Mammary microvascular endothelial cell (primary cell): ENCODE data around the gene MYO3A. TPM values are rescaled to one million over a fixed set of nuclear protein-coding genes. Genes with fewer than 3 reads are reported as not detected.

Experiments used
- total RNA-seq: library from RNA; depleted of rRNA; stranded (reverse); fragments of >200 nt; gene quantifications from 2 replicates; pipeline ENCODE4 v1.2.3, GENCODE V29; 2015

MYO3A gene, protein sequence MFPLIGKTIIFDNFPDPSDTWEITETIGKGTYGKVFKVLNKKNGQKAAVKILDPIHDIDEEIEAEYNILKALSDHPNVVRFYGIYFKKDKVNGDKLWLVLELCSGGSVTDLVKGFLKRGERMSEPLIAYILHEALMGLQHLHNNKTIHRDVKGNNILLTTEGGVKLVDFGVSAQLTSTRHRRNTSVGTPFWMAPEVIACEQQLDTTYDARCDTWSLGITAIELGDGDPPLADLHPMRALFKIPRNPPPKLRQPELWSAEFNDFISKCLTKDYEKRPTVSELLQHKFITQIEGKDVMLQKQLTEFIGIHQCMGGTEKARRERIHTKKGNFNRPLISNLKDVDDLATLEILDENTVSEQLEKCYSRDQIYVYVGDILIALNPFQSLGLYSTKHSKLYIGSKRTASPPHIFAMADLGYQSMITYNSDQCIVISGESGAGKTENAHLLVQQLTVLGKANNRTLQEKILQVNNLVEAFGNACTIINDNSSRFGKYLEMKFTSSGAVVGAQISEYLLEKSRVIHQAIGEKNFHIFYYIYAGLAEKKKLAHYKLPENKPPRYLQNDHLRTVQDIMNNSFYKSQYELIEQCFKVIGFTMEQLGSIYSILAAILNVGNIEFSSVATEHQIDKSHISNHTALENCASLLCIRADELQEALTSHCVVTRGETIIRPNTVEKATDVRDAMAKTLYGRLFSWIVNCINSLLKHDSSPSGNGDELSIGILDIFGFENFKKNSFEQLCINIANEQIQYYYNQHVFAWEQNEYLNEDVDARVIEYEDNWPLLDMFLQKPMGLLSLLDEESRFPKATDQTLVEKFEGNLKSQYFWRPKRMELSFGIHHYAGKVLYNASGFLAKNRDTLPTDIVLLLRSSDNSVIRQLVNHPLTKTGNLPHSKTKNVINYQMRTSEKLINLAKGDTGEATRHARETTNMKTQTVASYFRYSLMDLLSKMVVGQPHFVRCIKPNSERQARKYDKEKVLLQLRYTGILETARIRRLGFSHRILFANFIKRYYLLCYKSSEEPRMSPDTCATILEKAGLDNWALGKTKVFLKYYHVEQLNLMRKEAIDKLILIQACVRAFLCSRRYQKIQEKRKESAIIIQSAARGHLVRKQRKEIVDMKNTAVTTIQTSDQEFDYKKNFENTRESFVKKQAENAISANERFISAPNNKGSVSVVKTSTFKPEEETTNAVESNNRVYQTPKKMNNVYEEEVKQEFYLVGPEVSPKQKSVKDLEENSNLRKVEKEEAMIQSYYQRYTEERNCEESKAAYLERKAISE (N-terminal part only)
- not detected in 2 replicates for total RNA-seq

DNA sequence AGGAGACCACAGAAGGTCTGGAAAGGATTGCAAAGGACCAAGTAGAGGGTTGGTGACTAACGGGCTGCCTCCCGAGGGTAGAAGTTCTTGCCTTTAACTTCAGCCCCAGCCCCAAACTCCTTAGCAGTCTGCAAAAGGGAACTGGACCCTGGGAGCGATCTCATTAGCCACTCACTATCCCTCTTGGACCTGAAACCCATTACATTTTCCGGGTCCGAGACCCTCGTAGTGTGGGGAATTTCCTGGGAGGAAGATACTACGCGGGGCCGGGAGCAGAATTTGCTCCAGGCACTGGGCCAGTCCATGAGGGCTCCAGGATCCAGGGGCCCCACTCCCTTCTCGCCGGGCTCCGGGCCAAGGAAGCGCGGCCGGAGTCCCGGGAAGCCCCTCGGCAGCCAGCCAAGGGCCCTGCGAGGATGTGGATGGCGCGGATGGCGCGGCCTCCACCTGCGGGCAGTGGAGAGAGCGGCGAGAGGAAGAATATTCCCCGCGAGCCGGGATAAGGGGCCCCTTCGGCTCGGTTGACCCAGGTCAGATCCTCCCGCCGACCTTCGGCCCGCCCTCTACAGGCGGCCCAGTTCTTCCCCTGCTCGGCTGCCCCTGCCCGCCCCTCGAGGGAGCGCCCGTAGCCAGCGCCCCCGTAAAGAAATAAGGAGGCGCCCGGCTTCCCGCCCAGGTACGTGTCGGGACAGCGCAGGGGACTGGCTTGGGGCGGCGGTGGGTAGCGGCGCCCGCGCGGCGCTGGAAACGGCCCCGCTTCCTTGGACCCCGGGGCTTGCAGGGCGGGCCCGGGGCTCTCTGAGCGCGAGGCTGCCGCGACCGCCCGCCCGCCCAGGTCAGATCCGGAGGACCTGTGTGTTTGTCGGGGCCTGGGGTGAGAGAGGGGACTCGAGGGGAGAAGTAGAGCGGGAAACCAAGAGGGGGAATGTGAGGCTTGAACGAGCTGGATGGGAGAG is at the start of gene MYO3A:
Gene MYO3A (plus strand): TSS at position 577 of the 956 bp plus-strand sequence. CDS start 17,882 bp downstream, outside the sequence.

DNA sequence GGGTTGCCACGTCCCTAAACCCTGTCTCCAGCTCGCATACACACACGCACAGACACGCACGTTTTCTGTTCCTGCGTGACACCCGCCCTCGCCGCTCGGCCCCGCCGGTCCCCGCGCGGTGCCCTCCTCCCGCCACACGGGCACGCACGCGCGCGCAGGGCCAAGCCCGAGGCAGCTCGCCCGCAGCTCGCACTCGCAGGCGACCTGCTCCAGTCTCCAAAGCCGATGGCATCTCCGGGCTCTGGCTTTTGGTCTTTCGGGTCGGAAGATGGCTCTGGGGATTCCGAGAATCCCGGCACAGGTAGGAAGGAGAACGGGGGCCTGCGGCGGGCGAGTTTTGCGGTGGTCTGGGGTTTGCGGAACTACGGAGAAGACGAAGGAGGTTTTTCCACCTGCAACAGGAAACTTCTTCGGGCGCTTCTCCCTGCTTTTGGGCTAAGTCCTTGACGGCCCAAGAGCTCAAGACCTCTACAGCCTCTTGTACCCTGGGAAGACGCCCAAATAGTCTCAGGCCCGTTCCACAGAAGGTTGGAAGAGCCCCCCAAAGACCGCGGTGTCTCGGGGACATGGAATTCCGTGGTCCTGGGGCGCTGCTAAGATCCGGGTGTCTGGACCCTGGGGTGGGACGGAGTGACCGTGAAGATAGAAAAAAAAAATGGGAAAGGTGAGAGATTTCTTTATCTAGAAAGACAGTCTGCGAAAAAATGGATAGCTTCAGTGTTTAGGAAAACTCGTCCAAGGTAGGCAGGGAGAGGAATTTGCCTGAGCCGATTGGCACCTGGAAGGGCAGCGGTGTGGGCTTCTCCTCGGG is 282.8 kb downstream of the MYO3A start, which contains the start of gene GAD2:
Gene GAD2 (plus strand): TSS at position 190 of the 811 bp plus-strand sequence. CDS start 36 bp downstream, at position 226.

